GM19023 (cell line): ENCODE data around the gene A4GALT.
"Not testable (repeated sequence)": the region's sequence is repeated elsewhere in the genome, so short reads cannot be mapped to it uniquely, and the experiment has no call there.

Experiments
- ATAC-seq: cut with Tn5 transposase; IDR thresholded peaks from one replicate; pipeline ENCODE4 v1.9.1; 2021; ENCODE audit warnings: mild to moderate bottlenecking, moderate library complexity; ENCODE audit not compliant: unreplicated experiment

The A4GALT gene

DNA sequence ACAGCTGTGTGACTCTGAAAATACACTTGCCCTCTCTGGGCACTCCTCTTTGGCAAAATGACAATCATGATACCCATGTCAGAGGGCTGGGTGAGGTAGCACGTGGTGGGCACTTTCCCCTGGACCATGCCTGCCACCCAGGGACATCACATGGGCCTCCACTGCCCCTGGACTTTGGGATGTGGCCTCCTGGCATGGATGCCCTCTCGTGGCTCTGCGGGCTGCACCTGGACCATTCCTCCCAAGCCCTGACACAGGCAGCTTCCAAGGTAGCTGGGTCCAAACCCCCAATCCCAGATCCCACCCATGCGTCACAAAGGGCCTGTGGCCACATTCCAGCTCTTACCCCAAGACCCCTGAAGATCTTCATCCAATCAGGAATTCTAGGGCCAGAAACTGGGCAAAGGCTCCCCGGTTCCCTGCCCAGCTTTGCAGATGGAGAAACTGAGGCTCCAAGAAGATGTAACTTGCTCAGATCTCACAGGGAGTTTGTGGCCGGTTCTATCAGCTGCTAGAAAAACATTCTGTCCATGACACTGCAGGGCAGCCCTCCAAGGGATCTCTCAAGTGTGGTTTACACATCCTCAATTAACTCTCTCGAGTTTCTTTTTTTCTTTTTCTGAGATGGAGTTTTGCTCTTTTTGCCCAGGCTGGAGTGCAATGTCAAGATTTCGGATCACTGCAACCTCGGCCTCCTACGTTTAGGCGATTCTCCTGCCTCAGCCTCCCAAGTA, 36.0 kb downstream of the A4GALT start:
- no peak for ATAC-seq

DNA sequence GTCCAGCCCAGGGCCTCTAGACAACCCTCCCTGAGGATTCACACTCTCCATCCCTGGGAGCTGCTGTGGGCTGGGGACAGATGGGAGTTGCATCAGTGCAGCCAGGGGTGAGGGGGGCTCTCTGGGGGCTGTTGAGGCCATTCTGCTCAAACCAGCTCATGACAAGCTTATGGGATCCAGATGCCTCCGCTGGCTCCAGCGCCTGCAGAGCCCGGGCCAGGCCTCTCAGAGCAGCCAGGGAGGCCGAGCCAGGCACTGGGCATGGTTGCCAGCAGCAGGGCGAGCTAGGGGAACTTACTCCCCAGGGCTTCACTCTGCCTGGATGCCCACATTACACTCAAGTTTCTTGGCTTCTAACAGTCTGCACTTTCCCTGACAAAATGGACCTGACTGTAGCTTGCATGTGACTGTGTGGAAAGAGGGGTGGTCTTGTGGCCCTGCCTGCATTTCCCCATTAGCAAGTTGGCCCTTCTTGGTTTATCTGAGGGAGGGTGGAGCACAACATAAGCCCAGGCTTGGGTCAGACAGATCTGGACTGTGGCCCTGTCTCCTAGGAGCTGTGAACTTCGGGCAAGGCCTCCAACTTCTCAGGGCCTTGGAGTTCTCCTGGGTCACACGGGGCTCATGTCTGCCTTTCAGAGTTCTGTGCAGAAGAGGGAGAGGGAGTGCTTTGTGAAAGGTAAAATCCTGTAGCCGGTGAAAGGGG, 36.9 kb downstream of the A4GALT start:
- no peak for ATAC-seq

DNA sequence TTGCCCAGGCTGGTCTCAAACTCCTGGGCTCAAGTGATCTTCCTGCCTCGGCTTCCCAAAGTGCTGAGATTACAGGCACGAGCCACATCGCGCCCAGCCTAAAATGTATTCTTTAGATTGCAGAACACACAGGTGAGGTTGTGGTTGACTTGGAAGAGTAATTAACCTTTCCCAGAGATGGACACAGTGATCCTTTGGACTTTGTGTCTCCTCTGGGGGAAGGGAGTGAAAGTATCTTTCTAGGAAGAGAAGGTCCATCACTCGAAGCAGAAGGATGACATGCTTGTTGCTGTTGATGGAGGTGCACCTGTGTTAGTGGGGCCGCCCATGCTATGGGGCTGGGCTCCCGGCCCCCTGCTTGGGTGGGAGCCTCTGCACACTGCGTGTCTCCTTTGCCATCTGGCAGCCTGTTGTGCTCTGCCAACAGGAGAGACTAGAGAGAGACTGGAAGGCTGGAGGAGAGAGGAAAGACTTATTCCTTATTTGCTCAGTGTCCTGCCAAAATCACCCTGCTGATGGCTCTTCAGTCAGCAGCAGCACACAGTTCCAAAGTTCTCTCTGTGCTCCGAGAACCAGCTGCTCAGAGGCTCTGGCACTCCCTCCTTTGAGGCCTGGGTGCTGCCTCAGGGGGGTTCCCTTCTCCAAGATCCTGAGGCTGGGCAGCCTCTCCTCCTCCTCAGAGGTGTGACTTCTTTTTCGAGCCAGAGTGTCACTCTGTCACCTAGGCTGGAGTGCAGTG, 38.4 kb downstream of the A4GALT start:
- no peak for ATAC-seq

DNA sequence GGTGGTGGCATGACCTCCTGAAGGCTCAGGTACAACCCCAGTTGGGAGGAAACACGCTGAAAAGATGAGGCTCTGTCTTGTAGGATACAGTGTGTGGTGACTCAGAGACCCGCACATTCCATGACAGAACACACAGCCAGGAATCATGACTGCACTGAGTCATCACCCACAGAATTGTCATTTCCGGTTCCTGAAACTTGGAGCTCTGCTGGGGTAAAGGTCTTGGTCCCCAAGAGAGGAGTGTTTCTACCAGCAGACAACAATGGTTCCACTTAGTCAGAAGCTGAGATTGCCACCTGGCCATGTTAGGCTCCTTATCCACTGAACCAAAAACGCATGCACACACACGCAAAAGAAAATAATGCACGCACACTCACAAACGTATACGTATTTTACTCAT, 40.0 kb downstream of the A4GALT start:
- no peak for ATAC-seq

DNA sequence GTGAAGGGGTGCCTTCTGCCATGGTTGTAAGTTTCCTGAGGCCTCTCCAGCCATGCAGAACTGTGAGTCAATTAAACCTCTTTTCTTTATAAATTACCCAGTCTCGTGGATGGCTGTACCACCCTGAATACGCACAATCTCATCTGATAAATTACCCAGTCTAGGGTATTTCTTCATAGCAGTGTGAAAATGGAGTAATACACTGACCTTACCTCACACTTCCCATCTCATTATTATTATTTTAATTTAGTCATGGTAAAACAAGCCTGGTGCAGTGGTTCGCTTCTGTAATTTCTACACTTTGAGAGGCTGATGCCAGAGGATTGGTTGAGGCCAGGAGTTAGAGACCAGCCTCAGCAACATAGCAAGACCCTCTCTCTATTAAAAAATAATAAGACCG, 41.0 kb downstream of the A4GALT start:
- ATAC-seq = no peak

DNA sequence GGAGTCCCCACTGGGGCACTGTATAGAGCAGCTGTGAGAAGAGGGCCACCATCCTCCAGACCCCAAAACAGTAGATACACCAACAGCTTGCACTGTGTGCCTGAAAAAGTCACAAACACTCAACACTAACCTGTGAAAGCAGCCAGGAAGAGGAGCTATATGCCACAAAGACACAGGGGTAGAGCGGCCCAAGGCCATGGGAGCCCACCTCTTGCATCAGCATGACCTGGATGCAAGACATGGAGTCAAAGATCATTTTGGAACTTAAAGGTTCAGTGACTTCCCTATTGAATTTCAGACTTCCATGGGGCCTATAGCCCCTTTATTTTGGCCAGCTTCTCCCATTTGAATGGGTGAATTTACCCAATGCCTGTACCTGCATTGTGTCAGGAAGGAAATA, 41.8 kb downstream of the A4GALT start:
- no peak for ATAC-seq

DNA sequence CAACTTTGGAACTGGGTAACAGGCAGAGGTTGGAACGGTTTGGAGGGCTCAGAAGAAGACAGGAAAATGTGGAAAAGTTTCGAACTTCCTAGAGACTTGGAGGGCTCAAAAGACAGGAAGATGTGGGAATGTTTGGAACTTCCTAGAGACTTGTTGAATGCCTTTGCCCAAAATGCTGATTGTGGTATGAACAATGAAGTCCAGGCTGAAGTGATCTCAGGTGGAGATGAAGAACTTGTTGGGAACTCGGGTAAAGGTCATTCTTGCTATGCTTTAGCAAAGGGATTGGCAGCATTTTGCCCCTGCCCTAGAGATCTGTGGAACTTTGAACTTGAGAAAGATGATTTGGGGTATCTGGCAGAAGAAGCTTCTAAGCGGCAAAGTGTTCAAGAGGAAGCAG, 42.7 kb downstream of the A4GALT start:
- ATAC-seq = not testable (repeated sequence)

DNA sequence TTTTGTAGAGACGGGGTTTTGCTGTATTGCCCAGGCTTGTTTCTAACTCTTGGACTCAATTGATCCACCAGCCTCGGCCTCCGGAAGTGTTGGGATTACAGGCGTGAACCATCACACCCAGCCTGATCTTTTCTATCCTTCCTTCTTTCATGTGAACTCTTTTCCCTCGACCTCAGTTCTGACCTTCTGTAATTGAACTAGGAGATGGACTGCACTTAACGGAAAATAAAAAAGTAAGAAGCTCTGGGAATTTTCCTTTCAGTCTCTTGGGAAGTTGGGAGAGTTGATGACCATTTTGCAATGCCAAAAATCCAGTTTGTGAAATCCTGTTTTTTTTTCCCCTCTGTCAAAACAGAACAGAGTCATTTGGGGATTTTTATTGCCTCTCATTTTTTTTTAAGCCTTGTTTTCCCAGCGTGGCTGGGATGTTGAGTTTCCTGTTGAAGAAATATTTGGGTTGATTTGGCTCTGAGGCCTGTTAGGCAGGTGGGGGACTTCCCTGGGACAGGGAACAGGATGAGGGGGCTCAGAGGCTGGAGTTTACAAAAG, 44.5 kb downstream of the A4GALT start:
- ATAC-seq = no peak

DNA sequence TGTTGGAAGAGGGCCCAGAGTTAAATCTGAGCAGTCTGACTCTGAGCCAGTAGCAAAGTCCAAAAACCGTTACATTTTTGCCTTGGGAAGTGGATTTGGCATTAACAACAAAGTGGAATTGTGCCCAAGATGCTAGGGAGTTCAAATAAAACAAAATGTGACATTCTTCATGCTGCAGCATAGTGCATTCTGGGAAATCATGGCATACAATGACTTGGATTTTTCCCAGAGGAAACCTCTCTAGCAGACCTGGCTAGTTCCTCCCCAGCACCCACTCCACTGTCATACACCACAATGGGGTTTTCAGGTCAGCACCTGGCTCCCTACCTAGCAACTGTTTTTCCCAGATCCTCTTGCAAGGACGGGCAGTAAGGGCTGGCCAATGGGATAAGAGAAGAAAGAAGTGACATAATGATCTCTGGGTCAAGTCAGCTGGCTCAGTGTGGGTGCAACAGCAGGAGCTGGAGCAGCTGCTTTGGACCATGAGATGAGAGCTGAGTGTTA, 46.7 kb downstream of the A4GALT start:
- ATAC-seq = no peak

DNA sequence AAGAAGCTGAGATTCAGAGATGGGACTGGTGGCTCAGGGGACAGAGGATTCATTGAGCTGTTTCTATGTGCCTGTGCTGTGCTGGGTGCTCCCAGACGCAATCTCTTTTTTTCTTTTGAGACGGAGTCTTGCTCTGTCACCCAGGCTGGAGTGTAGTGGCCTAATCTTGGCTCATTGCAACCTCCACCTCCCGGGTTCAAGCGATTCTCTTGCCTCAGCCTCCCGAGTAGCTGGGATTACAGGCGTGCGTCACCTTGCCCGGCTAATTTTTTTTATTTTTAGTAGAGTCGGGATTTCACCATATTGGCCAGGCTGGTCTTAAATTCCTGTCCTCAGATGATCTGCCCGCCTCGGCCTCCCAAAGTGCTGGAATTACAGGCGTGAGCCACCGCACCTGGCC, 47.6 kb downstream of the A4GALT start:
- not testable (repeated sequence) for ATAC-seq

DNA sequence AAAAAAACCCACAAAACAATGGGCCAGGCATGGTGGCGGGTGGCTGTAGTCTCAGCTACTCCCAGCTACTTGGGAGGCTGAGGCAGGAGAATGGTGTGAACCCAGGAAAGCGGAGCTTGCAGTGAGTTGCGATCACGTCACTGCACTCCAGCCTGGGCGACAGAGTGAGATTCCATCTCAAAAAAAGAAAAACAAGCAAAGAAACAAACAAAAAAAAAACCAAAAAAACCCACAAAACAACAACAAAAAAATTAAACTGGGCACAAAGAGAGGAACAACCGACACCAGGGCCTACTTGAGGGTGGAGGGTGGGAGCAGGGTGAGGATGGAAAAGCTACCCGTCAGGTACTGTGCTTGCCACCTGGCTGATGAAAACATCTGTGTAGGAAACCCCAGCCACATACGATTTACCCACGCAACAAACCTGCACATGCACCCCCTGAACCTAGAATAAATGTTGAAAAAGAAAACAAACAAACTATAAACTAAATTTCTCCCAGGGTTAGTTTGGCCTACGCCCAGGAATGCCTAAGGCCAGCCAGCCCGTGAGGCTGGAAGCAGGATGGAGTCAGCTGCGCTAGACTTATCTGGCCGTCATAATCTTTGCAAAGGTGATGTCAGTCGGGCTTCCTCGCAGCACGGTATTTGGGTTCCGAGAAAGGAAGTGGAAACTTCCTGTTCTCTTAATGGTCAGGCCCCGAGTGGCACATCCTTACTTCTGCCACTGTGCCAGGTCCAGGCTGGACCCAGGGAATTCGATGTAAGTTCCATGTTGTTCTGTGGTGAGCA, 49.6 kb downstream of the A4GALT start:
- no peak for ATAC-seq

DNA sequence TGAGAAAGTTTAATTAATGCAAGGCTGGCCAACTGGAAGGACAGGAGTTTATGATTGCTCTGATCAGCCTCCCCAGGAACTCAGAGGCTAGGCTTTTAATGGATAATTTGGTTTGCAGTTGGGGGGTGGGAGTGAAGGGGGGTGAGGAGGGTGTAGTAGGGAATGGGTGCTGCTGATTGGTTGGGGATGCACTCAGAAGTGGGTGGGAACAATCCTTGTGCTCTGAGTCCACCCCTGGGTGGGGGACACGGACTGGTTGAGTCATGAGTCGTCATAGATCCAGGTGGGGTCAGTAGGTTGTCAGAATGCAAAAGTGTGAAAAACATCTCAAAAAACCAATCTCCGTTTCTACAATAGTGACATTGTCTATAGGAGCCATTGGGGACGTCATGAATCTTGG, 50.6 kb downstream of the A4GALT start:
- no peak for ATAC-seq

DNA sequence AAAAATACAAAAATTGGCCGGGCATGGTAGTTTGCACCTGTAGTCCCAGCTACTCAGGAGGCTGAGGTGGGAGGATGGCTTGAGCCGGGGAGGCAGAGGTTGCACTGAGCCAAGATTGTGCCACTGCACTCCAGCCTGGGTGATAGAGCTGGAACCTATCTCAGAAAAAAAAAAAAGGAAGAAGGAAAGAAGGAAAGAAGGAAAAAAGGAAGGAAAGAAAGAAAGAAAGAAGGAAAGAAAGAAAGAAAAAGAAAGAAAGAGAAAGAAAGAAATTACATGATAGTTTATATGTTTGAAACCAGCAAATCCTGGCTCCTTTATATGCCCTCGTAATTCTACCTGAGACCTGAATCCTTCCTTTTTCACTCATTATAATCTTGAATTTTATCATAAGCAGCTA, 54.3 kb downstream of the A4GALT start:
- not testable (repeated sequence) for ATAC-seq

DNA sequence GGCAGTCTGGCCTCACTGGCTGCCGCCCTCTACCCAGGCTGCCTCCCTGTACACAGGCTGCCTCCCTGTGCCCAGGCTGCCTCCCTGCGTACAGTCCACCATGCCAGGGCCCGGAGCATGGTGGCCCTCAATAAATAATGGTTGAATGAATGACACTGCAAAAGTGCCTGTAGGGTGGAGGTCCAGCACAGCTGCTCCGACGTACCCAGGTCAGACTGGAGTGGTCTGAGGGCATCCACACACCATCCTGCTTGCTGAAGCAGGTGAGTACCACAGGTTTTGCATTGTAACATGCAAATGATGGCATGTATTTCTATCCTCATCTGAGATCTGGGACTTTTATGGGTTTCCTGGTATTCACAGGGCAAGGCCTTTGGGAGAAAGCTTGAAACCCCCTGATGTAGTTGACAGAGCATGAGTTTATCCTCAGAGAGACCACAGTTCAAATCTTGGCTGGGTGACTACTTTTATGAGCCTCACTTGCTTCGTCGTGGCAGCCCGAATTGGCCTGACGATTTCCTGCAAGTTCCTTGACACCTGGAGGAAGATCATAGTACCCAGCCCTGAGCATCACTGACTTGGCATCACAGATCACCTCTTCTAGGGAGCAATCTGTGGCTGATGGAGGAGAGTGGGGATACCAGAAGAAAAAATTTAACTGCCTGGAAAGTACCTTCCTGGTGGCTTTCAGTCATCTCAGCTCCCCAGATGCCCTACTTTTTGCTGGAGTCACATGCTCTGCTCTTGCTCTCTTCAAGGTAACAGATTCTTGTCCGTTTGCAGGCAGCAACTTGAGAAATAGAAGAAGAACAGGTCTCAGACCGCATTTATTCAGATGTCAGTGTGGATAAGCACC, 55.5 kb downstream of the A4GALT start:
- ATAC-seq = no peak

DNA sequence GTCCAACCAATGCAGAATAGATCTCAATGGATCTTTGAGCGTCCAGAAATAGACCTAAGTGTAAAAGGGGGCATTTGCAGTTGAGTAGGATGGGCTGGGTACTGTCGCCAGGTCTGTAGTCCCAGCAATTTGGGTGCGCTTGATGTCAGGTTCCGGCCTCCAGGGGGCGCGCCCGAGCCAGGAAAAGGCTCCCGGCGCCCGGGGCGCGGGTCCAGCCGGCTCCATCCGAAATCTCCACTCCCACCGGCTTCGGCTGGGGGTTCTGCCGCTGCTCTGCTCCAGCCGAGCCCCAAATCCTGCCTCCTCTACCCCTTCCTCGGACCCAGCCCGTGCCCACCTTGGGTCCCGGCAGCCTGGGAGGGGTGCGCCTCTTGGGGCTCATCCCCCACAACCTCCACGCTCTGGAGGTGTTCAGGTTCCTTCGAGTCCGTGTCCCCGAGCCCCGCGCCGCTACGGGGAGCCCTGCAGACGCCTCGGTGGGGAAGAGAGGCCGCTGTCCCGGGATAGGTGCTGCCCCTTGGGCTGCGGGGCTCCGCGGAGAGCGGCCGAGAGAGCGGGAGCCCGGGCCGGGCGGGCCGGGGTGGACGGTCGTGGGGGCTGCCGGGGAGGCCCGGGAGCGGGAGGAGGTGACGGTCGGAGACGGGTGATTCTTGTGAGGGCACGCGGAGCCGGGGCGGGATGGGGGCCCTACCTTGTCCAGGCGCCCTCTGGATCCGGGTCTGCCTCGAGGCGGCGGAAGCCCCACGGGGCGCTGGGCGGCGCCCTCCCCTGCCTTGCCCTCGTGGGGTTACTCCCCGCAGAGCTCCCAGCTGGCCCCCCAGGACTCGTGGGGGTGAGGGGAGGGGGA, 58.5 kb downstream of the A4GALT start:
- no peak for ATAC-seq

DNA sequence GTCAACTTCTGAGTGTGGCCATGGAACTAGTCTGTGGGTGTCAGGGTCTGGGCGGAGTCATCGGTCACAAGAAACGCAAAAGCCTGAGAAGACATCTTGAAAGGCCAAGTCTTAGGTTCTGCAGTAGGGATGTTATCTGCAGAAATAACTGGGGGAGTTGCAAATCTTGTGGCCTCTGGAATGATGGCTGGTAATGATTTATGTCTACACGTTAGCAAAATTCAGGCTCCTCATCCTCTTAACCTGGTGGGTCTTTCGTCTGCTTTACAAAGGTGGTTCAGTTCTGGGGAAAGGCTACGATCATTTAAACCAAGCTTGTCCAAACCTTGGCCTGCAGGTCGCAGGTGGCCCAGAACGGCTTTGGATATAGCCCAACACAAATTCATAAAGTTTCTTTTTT, 64.1 kb downstream of the A4GALT start:
- no peak for ATAC-seq

DNA sequence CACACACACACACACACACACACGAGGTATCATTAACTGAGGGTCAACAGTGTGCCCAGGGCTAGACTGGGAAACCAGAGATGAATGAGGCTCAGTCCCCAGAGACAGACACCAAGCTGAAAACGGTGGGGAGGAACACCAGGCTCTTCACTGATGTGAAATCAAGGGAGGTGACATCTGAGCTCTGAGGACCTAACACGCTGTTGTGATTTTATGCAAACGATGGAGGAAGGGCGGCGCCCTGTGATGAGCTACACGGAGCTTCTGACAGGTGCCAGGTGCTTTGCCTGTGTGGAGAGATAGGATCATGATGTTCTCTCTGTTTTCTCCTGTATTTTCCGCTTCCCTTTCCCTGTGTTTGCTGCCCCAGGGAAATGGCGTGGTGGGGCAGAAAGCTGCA, 65.0 kb downstream of the A4GALT start:
- no peak for ATAC-seq

DNA sequence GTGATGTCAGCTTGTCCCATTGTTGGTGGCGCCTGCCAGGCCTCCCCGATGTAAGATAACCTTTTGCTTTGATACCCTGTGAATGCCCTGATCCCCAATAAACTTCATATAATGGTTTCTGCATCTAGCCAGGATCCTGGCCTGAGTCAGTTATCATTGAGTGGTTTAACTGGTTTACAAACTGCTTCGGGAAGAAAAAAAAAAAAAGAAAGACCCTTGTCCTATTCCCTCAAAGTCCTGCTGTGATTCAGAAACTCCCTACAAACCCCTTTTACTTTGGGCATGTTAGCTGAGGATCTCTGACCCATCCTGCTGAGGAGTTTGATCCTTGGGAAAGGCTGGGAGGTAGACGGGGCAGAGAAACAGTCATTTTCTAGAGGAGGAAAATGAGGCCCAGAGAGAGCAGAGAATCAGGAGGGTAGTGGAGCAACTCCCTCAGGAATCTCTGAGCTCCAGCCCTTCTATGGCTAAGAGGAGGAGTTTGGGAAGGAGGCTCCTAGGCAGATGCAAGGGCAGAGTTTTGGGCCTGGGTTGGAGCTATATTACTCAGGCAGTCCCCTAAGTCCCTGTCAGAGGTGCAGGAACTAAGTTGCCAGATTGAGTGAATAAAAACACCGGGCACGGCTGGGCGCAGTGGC, 66.1 kb downstream of the A4GALT start:
- no peak for ATAC-seq
